ENCODE results near the gene SNX14. TPM values are rescaled to one million over a fixed set of nuclear protein-coding genes. Genes with fewer than 3 reads are reported as not detected.
A peak's percentile ranks its signal among the peaks of the same experiment; 100 is the strongest.
"Not testable (repeated sequence)": the region's sequence is repeated elsewhere in the genome, so short reads cannot be mapped to it uniquely, and the experiment has no call there.

The SNX14 gene
- polyA plus RNA-seq, 1 experiment, result 114 TPM

GRCh38 chr6:85591207-85591606 is 2.5 kb downstream of the SNX14 start:
- H3K4me3 ChIP-seq (ENCODE audit: low read depth, low read length), result no peak overlapping the region
- POLR2A ChIA-PET, result no interaction called here
- DNase-seq (ENCODE audit: low read depth, low spot score), result no peak
- H3K9me3 ChIP-seq (ENCODE audit: control insufficient read depth, insufficient read depth, low read length), result no peaks in the 10 kb centered on the region; the same call in 1 of the 2 replicates
- no peaks in the 10 kb centered on the region for H3K27me3 ChIP-seq (ENCODE audit: control insufficient read depth, insufficient read depth, low read length)
- CTCF ChIA-PET, result interaction anchor here (0.6 to 1.1 kb wide), 2 partner anchors 54 to 108 kb away, joined by 3 read pairs; no protein-coding TSS in a partner anchor
- no peak overlapping the region for H3K27ac ChIP-seq (ENCODE audit: low read depth, low read length)
- TF ChIP-seq CTCF (IDR thresholded peaks at IDR 0.05; ENCODE audit: low read depth, low read length), result no peak

GRCh38 chr6:85585741-85586140 is 7.9 kb downstream of the SNX14 start:
- Histone ChIP-seq H3K27me3 (ENCODE audit: control insufficient read depth, insufficient read depth, low read length) (no peaks in the 10 kb centered on the region), H3K4me3 (ENCODE audit: low read depth, low read length) (no peak overlapping the region), H3K27ac (ENCODE audit: low read depth, low read length) (no peak overlapping the region), H3K9me3 (ENCODE audit: control insufficient read depth, insufficient read depth, low read length) (no peaks in the 10 kb centered on the region; the same call in 1 of the 2 replicates)
- ChIA-PET CTCF (no interaction called here), POLR2A (no interaction called here)
- no peak for DNase-seq (ENCODE audit: low read depth, low spot score)
- TF ChIP-seq CTCF (IDR thresholded peaks at IDR 0.05; ENCODE audit: low read depth, low read length), result no peak

GRCh38 chr6:85582832-85583231 is 10.8 kb downstream of the SNX14 start:
- CTCF ChIA-PET; H3K9me3 ChIP-seq (ENCODE audit: control insufficient read depth, insufficient read depth, low read length); DNase-seq (ENCODE audit: low read depth, low spot score); H3K27ac ChIP-seq (ENCODE audit: low read depth, low read length); H3K4me3 ChIP-seq (ENCODE audit: low read depth, low read length); H3K27me3 ChIP-seq (ENCODE audit: control insufficient read depth, insufficient read depth, low read length); POLR2A ChIA-PET: not testable (repeated sequence)

GRCh38 chr6:85581572-85581971 is 12.1 kb downstream of the SNX14 start:
- H3K27ac ChIP-seq (ENCODE audit: low read depth, low read length), result no peak overlapping the region
- CTCF ChIA-PET, result interaction anchor here (1.1 kb wide), 1 partner anchor 45 kb away, joined by 3 read pairs; no protein-coding TSS in a partner anchor
- H3K4me3 ChIP-seq (ENCODE audit: low read depth, low read length), result no peak overlapping the region
- POLR2A ChIA-PET, result no interaction called here
- no peaks in the 10 kb centered on the region for H3K9me3 ChIP-seq (ENCODE audit: control insufficient read depth, insufficient read depth, low read length)
- H3K27me3 ChIP-seq (ENCODE audit: control insufficient read depth, insufficient read depth, low read length), result no peaks in the 10 kb centered on the region
- no peak for TF ChIP-seq CTCF (IDR thresholded peaks at IDR 0.05; ENCODE audit: low read depth, low read length)
- no peak for DNase-seq (ENCODE audit: low read depth, low spot score)

- H3K9me3 ChIP-seq (ENCODE audit: control insufficient read depth, insufficient read depth, low read length), result no peaks in the 10 kb centered on the region
- ChIA-PET CTCF (no interaction called here), POLR2A (no interaction called here)
- TF ChIP-seq CTCF (IDR thresholded peaks at IDR 0.05; ENCODE audit: low read depth, low read length), result no peak
- no peaks in the 10 kb centered on the region for H3K27me3 ChIP-seq (ENCODE audit: control insufficient read depth, insufficient read depth, low read length)
- peak overlapping the region; percentile 31 for H3K27ac ChIP-seq (ENCODE audit: low read depth, low read length)
- no peak overlapping the region for H3K4me3 ChIP-seq (ENCODE audit: low read depth, low read length)
- DNase-seq (ENCODE audit: low read depth, low spot score), result no peak
These were observed 12.8 kb downstream of the SNX14 start for GRCh38 chr6:85580878-85581267.

All from AG04450 (cell line).